Left ventricle myocardium inferior (tissue), 1 donor: ENCODE measurements around the gene DDR1. TPM values are rescaled to one million over a fixed set of nuclear protein-coding genes. Genes with fewer than 3 reads are reported as not detected.

Experiments used
- DNase-seq: peaks from one replicate; pipeline ENCODE4 v3.0.0-alpha.2; 2020
- H3K27ac ChIP-seq: fragments of 200-600 bp; replicated peaks from 2 replicates; pipeline ENCODE4 v1.8.0; 2021
- H3K27me3 ChIP-seq: fragments of 200-600 bp; 2 replicates; pipeline ENCODE4 v1.8.0; 2021; ENCODE audit warnings: low read depth
- H3K36me3 ChIP-seq: fragments of 200-600 bp; 2 replicates; pipeline ENCODE4 v1.8.0; 2021
- H3K4me1 ChIP-seq: fragments of 200-600 bp; 2 replicates; pipeline ENCODE4 v1.8.0; 2021
- H3K4me3 ChIP-seq: fragments of 200-600 bp; 2 replicates; pipeline ENCODE4 v1.8.0; 2021; ENCODE audit warnings: mild to moderate bottlenecking, moderate library complexity
- H3K9me3 ChIP-seq: fragments of 200-600 bp; replicated peaks from 2 replicates; pipeline ENCODE4 v1.8.0; 2021
- intact Hi-C: fragments of 100-400 bp; cut with micrococcal nuclease; formaldehyde crosslinking; loops from one replicate; pipeline ENCODE4 v1.11.0; 2022
- total RNA-seq: library from RNA; stranded (reverse); fragmentation: NEBNext Ultra II Directional; extraction: Animal tissue kit (Norgen Biotek cat#: 25700); gene quantifications from one replicate; pipeline ENCODE4 v1.2.1, GENCODE V29; 2021
- TF ChIP-seq, protein P1 (sequence below): fragments of 200-600 bp; IDR thresholded peaks from 2 replicates; pipeline ENCODE4 v1.8.0; 2021; ENCODE audit warnings: antibody characterized with exemption, mild to moderate bottlenecking, borderline replicate concordance
- donor health status: DM: no; HTN: yes; CAD: no; lungs with severe emphysema.

DDR1 gene
- total RNA-seq, 1 donor from 2014 or later: 28.2 TPM

DNA sequence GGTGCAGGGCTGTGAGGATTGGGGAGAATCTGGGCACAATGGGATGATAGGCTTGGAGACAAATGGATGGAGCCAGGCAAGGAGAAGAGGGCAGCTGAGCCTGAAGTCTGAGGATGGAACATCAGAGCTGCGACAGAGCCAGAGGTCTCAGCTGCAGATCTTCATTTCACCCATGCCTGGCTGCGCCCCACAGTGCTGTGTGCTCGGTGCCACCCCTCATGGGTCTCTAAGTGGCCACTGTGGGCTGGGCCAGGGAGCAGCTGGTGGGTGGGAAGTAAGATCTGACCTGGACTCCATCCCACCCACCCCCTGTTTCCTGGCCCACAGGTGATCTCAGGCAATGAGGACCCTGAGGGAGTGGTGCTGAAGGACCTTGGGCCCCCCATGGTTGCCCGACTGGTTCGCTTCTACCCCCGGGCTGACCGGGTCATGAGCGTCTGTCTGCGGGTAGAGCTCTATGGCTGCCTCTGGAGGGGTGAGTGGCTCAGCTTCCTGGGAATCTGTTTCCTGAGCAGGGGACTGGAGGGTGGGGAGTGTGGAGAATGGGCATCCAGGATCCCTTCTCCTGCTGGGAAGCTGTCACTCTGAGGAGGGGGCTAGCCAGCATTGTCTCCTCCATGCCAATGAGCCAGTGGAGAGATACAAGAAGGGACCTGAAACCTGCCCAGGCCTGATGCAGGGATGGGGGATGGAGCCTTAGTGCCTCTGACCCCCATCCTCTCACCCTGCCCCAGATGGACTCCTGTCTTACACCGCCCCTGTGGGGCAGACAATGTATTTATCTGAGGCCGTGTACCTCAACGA lies 6.5 kb downstream of the DDR1 start:
- no peak for DNase-seq
- H3K27me3 ChIP-seq: no peaks in the 10 kb centered on the region
- no peaks in the 10 kb centered on the region for H3K9me3 ChIP-seq
- intact Hi-C loops: no loop called here
- TF ChIP-seq, protein P1, sequence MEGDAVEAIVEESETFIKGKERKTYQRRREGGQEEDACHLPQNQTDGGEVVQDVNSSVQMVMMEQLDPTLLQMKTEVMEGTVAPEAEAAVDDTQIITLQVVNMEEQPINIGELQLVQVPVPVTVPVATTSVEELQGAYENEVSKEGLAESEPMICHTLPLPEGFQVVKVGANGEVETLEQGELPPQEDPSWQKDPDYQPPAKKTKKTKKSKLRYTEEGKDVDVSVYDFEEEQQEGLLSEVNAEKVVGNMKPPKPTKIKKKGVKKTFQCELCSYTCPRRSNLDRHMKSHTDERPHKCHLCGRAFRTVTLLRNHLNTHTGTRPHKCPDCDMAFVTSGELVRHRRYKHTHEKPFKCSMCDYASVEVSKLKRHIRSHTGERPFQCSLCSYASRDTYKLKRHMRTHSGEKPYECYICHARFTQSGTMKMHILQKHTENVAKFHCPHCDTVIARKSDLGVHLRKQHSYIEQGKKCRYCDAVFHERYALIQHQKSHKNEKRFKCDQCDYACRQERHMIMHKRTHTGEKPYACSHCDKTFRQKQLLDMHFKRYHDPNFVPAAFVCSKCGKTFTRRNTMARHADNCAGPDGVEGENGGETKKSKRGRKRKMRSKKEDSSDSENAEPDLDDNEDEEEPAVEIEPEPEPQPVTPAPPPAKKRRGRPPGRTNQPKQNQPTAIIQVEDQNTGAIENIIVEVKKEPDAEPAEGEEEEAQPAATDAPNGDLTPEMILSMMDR: no peak
- no peak overlapping the region for H3K4me3 ChIP-seq
- peaks cover 27% of the 10 kb centered on the region for H3K36me3 ChIP-seq
- no peak overlapping the region for H3K27ac ChIP-seq
- H3K4me1 ChIP-seq: peaks cover 19% of the 10 kb centered on the region

DNA sequence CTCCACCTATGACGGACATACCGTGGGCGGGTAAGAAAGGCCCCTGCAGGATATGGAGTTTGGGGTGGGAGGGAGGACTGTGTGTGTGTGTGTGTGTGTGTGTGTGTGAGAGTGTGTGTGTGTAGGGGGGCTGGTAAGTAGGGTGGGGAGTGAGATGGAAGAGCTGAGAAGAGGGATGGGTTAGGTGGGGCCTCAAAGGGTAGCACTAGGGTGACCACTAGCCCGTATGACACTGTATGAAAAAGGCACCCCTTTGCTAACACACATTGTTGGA lies 7.1 kb downstream of the DDR1 start:
- Histone ChIP-seq H3K4me3 (no peak overlapping the region), H3K9me3 (no peaks in the 10 kb centered on the region), H3K27me3 (no peaks in the 10 kb centered on the region), H3K27ac (no peak overlapping the region), H3K4me1 (peaks cover 13% of the 10 kb centered on the region), H3K36me3 (peaks cover 29% of the 10 kb centered on the region)
- DNase-seq: no peak
- intact Hi-C loops: no loop called here
- TF ChIP-seq, protein P1: no peak

DNA sequence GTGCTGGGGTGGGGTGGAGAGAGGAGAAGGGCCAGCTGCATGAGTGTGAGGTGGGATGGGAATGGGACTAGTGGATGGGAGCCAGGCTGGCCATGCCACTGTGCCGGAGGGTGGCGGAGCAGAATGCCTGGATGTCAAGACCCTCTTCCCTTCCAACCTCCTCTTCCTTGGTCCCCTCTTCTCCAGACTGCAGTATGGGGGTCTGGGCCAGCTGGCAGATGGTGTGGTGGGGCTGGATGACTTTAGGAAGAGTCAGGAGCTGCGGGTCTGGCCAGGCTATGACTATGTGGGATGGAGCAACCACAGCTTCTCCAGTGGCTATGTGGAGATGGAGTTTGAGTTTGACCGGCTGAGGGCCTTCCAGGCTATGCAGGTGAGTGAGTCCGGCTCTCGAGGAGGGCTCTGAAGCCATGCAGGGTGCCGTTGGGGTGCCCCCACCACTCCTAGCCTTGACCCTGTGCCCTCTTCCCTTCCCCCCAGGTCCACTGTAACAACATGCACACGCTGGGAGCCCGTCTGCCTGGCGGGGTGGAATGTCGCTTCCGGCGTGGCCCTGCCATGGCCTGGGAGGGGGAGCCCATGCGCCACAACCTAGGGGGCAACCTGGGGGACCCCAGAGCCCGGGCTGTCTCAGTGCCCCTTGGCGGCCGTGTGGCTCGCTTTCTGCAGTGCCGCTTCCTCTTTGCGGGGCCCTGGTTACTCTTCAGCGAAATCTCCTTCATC lies 7.7 kb downstream of the DDR1 start:
- intact Hi-C loops: no loop called here
- H3K4me1 ChIP-seq: peaks cover 8% of the 10 kb centered on the region
- H3K4me3 ChIP-seq: no peak overlapping the region
- TF ChIP-seq, protein P1: no peak
- no peaks in the 10 kb centered on the region for H3K27me3 ChIP-seq
- peaks cover 31% of the 10 kb centered on the region for H3K36me3 ChIP-seq
- no peak for DNase-seq
- H3K27ac ChIP-seq: no peak overlapping the region
- H3K9me3 ChIP-seq: no peaks in the 10 kb centered on the region

DNA sequence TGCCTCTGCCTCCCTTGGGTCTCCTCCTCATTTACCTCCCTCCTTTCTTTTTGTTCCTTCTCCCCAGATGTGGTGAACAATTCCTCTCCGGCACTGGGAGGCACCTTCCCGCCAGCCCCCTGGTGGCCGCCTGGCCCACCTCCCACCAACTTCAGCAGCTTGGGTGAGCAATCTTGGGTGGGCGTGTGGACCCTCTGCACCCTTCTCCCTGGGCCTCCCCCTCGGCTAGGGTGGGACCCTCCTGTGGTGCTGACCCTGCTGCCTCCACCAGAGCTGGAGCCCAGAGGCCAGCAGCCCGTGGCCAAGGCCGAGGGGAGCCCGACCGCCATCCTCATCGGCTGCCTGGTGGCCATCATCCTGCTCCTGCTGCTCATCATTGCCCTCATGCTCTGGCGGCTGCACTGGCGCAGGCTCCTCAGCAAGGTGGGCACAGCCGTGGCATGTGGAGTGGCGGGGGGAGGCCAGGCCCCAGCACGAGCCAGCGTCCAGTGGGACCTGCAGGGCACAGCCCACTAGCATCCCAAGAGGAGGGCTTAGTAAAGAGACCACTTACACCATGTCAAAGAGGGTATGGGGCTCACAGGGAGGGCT lies 8.8 kb downstream of the DDR1 start:
- no peak overlapping the region for H3K27ac ChIP-seq
- no peak for DNase-seq
- peaks cover 40% of the 10 kb centered on the region for H3K36me3 ChIP-seq
- intact Hi-C loops: no loop called here
- no peaks in the 10 kb centered on the region for H3K9me3 ChIP-seq
- no peaks in the 10 kb centered on the region for H3K27me3 ChIP-seq
- peaks cover 8% of the 10 kb centered on the region for H3K4me1 ChIP-seq
- TF ChIP-seq, protein P1: no peak
- H3K4me3 ChIP-seq: no peak overlapping the region

DNA sequence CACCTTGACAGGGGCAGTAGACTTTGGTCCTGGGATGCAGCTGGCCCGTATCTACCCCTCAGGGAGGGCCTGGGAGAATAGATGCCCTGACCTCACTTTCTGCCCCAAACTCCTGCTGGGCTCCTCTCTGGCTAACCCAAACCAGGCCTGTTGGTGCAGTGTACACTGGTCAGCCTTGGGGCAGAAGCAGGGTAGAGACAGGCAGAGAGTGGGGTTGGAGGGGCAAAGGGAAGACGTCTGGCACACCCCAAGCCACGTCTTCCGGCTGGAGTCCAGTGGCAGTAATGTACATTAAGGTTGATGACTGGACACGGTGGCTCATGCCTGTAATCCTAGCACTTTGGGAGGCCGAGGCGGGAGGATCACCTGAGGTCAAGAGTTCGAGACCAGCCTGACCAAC lies 9.3 kb downstream of the DDR1 start:
- H3K27me3 ChIP-seq: no peaks in the 10 kb centered on the region
- TF ChIP-seq, protein P1: no peak
- H3K36me3 ChIP-seq: peaks cover 46% of the 10 kb centered on the region
- no peak overlapping the region for H3K27ac ChIP-seq
- no peak for DNase-seq
- H3K4me1 ChIP-seq: peaks cover 4% of the 10 kb centered on the region
- intact Hi-C loops: no loop called here
- H3K9me3 ChIP-seq: no peaks in the 10 kb centered on the region
- no peak overlapping the region for H3K4me3 ChIP-seq
